ENCODE measurements around the gene TMCC2.

The TMCC2 gene

GRCh38 chr1:205306929-205307566 is 79.3 kb downstream of the TMCC2 start:
- DNase-seq, result no peak

DNA sequence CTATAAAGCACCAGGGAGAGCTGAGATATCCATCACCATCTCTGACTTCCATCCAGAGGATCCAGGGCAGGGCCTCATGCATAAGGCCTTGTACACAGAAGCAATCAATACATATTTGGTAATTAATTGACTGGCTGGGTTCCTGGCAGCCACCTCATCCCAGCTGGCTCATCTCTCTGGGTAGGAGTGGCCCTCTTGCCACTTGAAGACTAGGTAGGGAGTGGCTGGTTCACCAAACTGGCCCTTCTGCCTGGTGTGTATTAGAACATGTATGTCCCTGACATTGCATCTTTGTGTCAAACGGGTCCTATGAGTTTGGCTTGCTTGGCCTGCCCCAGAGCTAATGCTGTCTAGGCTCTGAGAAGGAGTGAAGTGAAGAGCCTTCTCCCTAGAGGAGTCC is 82.0 kb downstream of the TMCC2 start:
- no peak for DNase-seq

DNA sequence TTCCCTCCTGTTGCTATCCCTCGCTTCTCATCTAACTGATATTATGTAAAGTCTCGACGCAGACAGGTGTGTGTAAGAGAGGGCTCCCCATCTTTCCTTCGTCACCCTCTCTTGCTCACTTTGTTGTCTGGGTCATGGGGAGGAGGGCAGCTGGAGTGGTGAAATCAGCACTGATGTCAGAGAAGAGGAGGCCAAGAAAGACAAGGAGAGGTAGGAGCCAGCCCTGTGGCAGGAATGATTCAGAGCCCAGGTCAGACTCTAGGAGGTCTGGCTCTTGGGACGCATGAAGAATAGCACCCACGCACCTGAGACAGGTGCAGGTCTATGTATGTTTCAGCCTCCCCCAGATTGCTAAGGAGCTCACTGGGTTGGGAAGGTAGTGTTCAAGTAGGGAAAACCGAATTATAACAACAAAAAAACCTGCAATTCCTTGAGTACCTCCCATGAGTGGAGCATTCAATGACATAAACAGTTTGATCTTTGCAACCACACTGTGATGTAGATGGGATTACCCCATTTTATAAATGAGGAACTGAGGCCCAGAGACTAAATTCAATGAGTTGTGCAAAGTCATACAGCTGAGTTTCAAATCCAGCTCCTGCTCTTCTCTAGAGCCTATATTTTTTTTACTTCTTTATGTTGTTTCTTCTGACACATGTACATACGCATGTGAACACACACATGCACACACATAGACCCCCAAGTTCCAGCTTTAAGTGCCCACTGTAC is 83.4 kb downstream of the TMCC2 start:
- DNase-seq, result no peak

- no peak for DNase-seq
Observed at GRCh38 chr1:205312866-205313562, 85.3 kb downstream of the TMCC2 start.

GRCh38 chr1:205313563-205314308 is 86.0 kb downstream of the TMCC2 start:
- DNase-seq, result no peak

DNA sequence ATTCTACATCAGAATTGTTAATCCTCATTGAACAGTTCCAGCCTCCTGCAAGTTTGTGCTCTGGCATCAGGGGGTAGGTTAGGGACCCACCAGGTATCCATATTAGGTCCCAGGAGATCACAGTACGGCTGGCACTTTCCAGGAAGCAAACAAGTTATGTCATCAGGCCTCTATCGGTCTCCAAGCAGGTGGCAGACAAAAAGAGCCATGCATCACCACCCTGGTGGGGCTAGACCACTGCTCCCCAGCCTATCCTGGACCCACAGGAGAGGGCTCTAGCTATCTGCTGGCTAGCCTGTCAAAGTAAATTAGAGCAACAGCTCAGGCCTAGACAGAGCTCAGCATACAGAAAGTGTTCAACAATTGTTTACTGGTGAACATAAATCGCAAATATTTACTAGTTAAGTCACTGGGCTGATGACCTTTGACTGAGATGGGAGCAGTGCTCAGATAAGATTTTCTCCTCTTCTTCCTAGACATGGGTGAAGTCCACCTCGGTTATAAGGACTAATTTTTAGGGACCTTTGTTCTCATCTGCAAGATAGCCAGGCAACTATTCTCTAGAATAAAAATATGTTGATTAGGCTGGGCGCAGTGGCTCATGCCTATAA is 87.4 kb downstream of the TMCC2 start:
- no peak for DNase-seq

GRCh38 chr1:205316161-205316566 is 88.4 kb downstream of the TMCC2 start:
- DNase-seq, result no peak

DNA sequence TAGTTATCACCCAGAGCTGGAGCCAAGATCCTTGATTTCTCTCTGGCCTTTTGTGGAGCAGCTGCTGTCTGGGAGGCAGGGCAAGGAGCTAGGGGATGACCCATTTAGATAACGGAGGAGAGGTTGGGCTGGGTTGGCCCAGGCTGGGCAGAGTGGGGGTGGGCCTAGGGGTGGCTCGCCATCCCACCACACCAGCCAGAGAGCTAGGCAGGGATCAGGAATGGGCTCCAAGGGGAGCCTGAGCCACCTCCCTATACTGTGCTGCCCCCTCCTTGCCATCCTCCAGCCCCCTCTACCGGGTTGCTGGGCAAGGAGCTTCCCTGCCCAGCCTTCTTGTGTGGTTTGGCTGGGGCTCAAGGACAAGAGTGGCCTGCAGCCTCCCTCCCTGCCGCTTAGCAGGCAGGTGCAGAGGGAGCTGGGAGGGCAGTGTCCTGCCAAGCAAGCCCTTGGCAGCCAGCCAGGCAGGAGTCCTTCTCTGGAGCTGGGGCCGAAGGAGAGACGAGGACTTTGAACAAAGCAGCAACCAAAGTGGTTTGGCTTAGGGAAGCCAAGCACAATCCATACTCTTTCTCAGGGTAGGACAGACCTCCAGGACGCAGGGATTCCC is 89.7 kb downstream of the TMCC2 start:
- DNase-seq, result no peak

DNA sequence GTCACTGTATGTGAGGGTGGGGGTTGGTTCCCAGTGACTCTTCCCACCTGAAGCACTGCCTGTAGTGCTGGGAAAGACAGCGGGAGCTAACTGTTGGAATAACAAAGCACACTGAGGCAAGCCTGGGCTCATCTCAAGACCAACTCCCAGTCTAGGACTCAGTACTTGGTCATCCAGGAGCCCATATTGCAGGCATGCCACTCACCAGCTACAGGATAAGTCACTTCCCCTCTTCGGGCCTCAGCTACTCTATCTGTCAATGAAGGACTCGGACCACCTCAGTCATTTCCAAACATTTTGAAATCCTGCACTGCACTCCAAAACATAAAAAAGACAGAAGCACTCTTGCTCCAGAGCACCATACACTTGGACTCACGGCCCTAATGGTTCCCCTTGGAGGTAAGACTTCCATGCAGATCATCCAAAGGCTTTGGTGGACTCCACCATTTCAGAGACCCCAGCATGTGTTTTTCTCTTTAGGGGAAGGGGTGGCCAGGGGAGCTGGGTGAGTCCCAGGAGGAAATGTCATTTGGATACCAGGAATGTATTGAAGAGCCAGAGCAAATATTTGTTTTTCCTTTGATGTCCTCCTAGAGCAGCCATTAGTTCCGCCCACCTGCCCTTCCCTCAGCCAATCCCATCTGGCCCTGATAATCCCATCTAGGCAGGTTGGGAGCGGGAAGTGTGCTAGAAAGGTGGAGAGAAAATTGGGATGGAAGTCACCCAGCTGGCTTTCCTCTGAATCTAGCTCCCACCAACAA is 90.7 kb downstream of the TMCC2 start:
- no peak for DNase-seq

DNA sequence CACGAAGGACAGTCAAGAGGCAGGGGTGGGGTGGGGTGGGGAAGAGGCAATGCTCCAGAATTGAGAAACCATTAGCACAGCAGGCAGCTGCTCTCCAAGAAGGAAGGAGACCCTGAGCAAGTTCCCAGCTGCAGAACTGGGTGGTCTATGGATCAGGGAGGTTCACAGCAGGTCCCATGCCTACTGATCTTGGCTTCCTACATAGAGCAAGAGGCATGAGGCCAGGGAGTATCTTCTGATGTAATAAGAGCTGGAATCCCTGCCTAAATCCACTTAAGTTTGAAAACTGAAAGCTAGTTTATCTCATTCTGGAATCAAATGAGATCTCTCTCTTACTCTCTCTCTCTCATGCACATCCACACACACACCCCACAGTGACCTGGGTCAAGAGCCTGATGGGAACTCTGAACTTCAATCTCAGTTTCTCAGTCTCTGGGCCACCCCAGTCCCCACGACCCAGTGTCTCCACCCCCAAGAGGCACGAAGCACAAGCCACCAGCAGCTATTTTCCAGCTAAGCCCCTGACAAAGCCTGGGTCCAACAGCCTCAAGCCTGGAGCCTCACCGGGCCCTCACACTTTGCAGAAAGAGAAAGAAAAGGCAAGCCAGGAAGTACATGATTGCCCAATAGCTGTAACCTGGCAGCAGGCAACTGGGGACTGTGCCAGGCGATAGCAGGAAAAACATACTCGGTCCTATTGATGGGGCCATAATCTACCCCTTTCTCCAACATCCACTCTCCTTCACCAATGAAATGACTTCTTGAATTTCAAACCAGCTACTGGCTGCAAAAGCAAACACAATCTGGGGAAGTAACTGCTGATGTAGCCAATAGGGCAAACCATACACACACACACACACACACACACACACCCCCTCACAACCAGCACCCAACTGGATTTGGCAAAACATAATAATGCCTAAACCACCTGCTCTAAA is 91.6 kb downstream of the TMCC2 start:
- peak; percentile 37 to 43 for DNase-seq

DNA sequence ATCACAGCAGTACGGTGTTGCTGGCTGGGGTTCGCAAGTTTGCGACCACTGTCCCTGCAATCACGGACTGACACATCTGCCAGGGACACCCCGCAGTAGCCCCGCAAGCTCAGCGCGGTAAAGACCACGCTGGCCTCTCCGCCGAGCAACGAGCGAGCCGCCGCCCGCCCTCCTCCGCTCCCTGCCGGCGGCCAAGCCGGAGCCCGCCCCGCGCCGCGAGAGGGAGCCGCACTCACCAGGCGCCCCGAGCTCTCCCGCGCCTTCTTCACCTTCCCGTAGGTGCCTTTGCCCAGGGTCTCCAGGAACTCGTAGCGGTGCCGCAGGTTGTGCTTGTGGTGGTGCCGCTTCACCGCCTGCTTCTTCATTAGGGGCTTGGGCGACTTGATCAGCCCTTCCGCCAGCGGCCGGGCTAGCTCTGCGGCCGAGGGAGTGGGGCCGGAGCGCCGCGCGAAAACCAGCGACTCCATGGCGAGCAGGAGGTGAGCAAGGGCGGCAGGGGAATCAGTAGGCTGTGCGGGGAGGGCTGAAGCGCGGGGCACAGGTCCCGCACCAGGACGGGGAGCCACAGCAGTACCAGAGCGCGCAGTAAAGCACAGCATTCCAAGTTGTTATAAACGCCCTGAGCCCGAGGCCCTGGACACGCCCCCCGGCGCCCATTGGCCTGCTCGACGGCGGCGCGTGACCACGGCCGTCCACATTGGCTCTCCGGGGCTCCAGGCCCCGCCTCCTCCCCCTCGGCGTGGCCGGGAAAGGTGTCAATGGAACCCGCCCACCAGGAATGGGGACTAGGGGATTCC is 93.6 kb downstream of the TMCC2 start, which contains the start of gene NUAK2:
Gene NUAK2 (minus strand): TSS at position 584 of the 797 bp plus-strand sequence. CDS start 117 bp downstream, at position 467.
- no peak for DNase-seq

DNA sequence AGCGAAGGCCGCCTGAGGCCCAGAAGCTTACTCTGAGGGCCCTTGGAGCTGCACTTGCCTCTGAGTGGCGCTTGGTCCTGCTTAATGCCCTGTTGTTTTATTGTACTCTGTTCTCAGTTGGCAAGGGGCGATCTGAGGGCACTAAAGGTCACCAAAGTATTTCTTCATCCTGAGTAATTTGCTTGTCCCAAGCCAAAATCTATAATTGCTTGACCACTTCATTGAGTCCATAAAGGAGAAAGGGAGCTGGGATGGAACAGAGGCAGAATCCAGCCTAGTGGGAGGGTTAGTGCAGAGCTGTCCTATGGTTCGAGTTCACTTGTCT is 94.2 kb downstream of the TMCC2 start:
- no peak for DNase-seq

Data from Kasumi-1 (cell line).